Body of pancreas (tissue), 4 donors: Measurements from ENCODE around the gene C20orf141.

Experiments used
- POLR2A ChIP-seq, 3 donors: fragments of 450-650 bp; IDR thresholded peaks; one replicate each; pipeline ENCODE4 v1.6.1; 2016; ENCODE audit warnings: antibody characterized with exemption in 3 of 3, mild to moderate bottlenecking in 2 of 3
- TF ChIP-seq, protein P1 (sequence below), 7 experiments: fragments of 450-650 bp in 4 of 7; fragments of 200-600 bp in 3 of 7; sonication (generic) in 3 of 7; IDR thresholded peaks; one replicate each; pipeline ENCODE4 v1.5.1; 2016 to 2019; ENCODE audit warnings: antibody characterized with exemption in 7 of 7

DNA sequence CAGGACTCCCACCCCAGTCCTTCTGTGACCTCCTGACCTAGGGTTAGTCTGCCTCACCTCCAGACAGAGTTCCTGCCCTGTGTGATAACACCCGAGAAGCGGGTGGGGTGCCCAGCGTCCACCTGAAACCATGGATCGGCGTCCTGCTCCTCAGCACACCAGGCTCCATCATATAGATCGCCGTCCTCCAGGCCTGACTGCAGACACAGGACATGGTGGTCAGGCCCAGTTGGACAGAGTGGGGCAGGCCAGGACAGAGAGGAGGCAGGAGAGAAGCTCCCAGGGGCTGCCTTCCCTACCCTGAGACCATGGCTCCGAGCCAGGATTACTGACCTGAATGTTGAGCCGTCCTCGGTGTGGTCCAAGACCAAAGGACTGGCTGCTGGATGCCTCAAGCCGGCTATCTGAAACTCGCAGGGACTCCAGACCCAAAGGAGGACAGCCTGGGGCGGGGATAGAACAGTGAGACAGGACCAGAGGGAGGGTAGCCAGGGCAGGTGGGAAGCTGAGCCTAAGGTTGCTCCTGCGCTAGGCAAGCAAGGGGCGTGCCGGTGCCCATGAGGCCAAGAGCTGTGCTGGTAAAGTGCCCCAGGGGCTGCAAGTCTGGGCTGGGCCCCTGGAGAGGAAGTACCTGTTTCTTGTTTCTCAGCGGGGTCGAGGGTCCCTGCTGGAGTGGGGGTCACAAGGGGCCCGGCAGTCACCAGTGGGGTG, 16.5 kb upstream of the C20orf141 start:
- TF ChIP-seq POLR2A (IDR thresholded peaks at IDR 0.05), result no peak
- TF ChIP-seq, protein P1, sequence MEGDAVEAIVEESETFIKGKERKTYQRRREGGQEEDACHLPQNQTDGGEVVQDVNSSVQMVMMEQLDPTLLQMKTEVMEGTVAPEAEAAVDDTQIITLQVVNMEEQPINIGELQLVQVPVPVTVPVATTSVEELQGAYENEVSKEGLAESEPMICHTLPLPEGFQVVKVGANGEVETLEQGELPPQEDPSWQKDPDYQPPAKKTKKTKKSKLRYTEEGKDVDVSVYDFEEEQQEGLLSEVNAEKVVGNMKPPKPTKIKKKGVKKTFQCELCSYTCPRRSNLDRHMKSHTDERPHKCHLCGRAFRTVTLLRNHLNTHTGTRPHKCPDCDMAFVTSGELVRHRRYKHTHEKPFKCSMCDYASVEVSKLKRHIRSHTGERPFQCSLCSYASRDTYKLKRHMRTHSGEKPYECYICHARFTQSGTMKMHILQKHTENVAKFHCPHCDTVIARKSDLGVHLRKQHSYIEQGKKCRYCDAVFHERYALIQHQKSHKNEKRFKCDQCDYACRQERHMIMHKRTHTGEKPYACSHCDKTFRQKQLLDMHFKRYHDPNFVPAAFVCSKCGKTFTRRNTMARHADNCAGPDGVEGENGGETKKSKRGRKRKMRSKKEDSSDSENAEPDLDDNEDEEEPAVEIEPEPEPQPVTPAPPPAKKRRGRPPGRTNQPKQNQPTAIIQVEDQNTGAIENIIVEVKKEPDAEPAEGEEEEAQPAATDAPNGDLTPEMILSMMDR (IDR thresholded peaks at IDR 0.05), result no peak
